Activated CD4-positive, alpha-beta memory T cell treated with anti-CD3 and anti-CD28 coated beads for 36 hours (primary cell): ENCODE data around the gene ARPIN. TPM values are rescaled to one million over a fixed set of nuclear protein-coding genes. Genes with fewer than 3 reads are reported as not detected.

Experiments used
- CTCF ChIA-PET: fragments of 350-600 bp; sonication (Branson Sonifier 250); formaldehyde crosslinking; loops from one replicate; lab custom pipeline; 2021; ENCODE audit warnings: antibody characterized with exemption, inconsistent platforms; lab: Charles Lee
- POLR2A ChIA-PET: fragments of 350-600 bp; sonication (Branson Sonifier 250); formaldehyde crosslinking; loops from one replicate; lab custom pipeline; 2021; ENCODE audit warnings: antibody characterized with exemption; lab: Charles Lee
- DNase-seq: peaks from one replicate; pipeline ENCODE4 v3.0.0-alpha.2; 2020
- H3K27ac Mint-ChIP-seq: one replicate; pipeline ENCODE4 v1.8.0; 2021; ENCODE audit warnings: mixed read lengths
- H3K27me3 Mint-ChIP-seq: one replicate; pipeline ENCODE4 v1.8.0; 2021; ENCODE audit warnings: mixed read lengths
- H3K36me3 Mint-ChIP-seq: one replicate; pipeline ENCODE4 v1.8.0; 2021; ENCODE audit warnings: mixed read lengths
- H3K4me1 Mint-ChIP-seq: one replicate; pipeline ENCODE4 v1.8.0; 2021; ENCODE audit warnings: low read depth, mixed read lengths
- H3K4me3 Mint-ChIP-seq: one replicate; pipeline ENCODE4 v1.8.0; 2021; ENCODE audit warnings: mild to moderate bottlenecking, mixed read lengths
- H3K9me3 Mint-ChIP-seq: one replicate; pipeline ENCODE4 v1.8.0; 2021; ENCODE audit warnings: mixed read lengths
- intact Hi-C: fragments of 100-400 bp; cut with micrococcal nuclease; formaldehyde crosslinking; loops from one replicate; pipeline ENCODE4 v1.15.1; 2023
- microRNA-seq: library from miRNA; unstranded; fragments of <30 nt; microRNA quantifications from one replicate; pipeline ENCODE4 v1.2.0, GENCODE V29; 2022; ENCODE audit warnings: borderline number of aligned reads, borderline microRNAs expressed, borderline replicate concordance
- total RNA-seq, 2 experiments: library from RNA; stranded (reverse); gene quantifications; one replicate each; pipeline ENCODE4 v1.2.3, GENCODE V29; 2021

ARPIN gene
- total RNA-seq, 2 experiments from 2014 or later: 0.05 TPM; not detected in 1

- H3K27ac Mint-ChIP-seq: no peak overlapping the region
- H3K27me3 Mint-ChIP-seq: no peaks in the 10 kb centered on the region
- intact Hi-C loops: no loop called here
- H3K36me3 Mint-ChIP-seq: peaks cover 15% of the 10 kb centered on the region
- POLR2A ChIA-PET: no interaction called here
- H3K4me1 Mint-ChIP-seq: peaks cover 8% of the 10 kb centered on the region
- DNase-seq: no peak
- no peak overlapping the region for H3K4me3 Mint-ChIP-seq
- CTCF ChIA-PET: interaction anchor here (1.6 kb wide), 1 partner anchor 22 kb away, joined by 6 read pairs; no protein-coding TSS in a partner anchor
- H3K9me3 Mint-ChIP-seq: no peaks in the 10 kb centered on the region
Observed at GRCh38 chr15:89852342-89852995, 60.3 kb downstream of the ARPIN start.

GRCh38 chr15:89851673-89852341 is 60.9 kb downstream of the ARPIN start:
- no peaks in the 10 kb centered on the region for H3K27me3 Mint-ChIP-seq
- H3K27ac Mint-ChIP-seq: no peak overlapping the region
- no peaks in the 10 kb centered on the region for H3K9me3 Mint-ChIP-seq
- no peak for DNase-seq
- peaks cover 10% of the 10 kb centered on the region for H3K36me3 Mint-ChIP-seq
- intact Hi-C loops: no loop called here
- peaks cover 8% of the 10 kb centered on the region for H3K4me1 Mint-ChIP-seq
- POLR2A ChIA-PET: no interaction called here
- CTCF ChIA-PET: interaction anchor here (1.6 kb wide), 1 partner anchor 23 kb away, joined by 6 read pairs; no protein-coding TSS in a partner anchor
- H3K4me3 Mint-ChIP-seq: no peak overlapping the region

- no peak overlapping the region for H3K27ac Mint-ChIP-seq
- H3K27me3 Mint-ChIP-seq: no peaks in the 10 kb centered on the region
- no peaks in the 10 kb centered on the region for H3K9me3 Mint-ChIP-seq
- H3K36me3 Mint-ChIP-seq: peaks cover 10% of the 10 kb centered on the region
- DNase-seq: no peak
- intact Hi-C loops: no loop called here
- no peak overlapping the region for H3K4me3 Mint-ChIP-seq
- ChIA-PET POLR2A (no interaction called here), CTCF (interaction anchor here (1.0 to 1.1 kb wide), 2 partner anchors 26 to 88 kb away, joined by 3 to 5 read pairs; no protein-coding TSS in a partner anchor)
- peaks cover 14% of the 10 kb centered on the region for H3K4me1 Mint-ChIP-seq
Observed at GRCh38 chr15:89848970-89849292, 63.8 kb downstream of the ARPIN start.

GRCh38 chr15:89847101-89847500 is 65.7 kb downstream of the ARPIN start:
- peaks cover 16% of the 10 kb centered on the region for H3K4me1 Mint-ChIP-seq
- CTCF ChIA-PET: no interaction called here
- no peak overlapping the region for H3K4me3 Mint-ChIP-seq
- intact Hi-C loops: no loop called here
- no peak overlapping the region for H3K27ac Mint-ChIP-seq
- H3K36me3 Mint-ChIP-seq: peaks cover 10% of the 10 kb centered on the region
- no peaks in the 10 kb centered on the region for H3K27me3 Mint-ChIP-seq
- no peak for DNase-seq
- no peaks in the 10 kb centered on the region for H3K9me3 Mint-ChIP-seq
- POLR2A ChIA-PET: no interaction called here

GRCh38 chr15:89845305-89845893 is 67.4 kb downstream of the ARPIN start:
- no peak overlapping the region for H3K4me3 Mint-ChIP-seq
- CTCF ChIA-PET: interaction anchor here (0.8 kb wide), 1 partner anchor 29 kb away, joined by 3 read pairs; no protein-coding TSS in a partner anchor
- DNase-seq: no peak
- no peaks in the 10 kb centered on the region for H3K27me3 Mint-ChIP-seq
- no peak overlapping the region for H3K27ac Mint-ChIP-seq
- H3K36me3 Mint-ChIP-seq: peaks cover 10% of the 10 kb centered on the region
- intact Hi-C loops: no loop called here
- POLR2A ChIA-PET: no interaction called here
- H3K4me1 Mint-ChIP-seq: peaks cover 17% of the 10 kb centered on the region
- H3K9me3 Mint-ChIP-seq: no peaks in the 10 kb centered on the region

Small RNA genes within 50 kb of the gene (microRNA-seq; reads per million reads assigned to microRNA genes)
- gene MIR5009: not detected
- not detected for gene MIR5094

Other genes with a start within 250 kb of the ARPIN start
- under 1 TPM; 0.17 to 0.31 TPM for gene PLIN1, start 233.6 kb downstream of the ARPIN start, total RNA-seq
- 1 to 10 TPM; 2.9 to 3.1 TPM for gene PEX11A, start 222.2 kb downstream of the ARPIN start, total RNA-seq
- gene WDR93, start 222.1 kb downstream of the ARPIN start, total RNA-seq: not detected
- 1 to 10 TPM; 4.6 to 6.7 TPM for gene MESP1, start 161.7 kb downstream of the ARPIN start, total RNA-seq
- not detected for gene MESP2, start 136.6 kb downstream of the ARPIN start, total RNA-seq
- gene ANPEP, start 98.1 kb downstream of the ARPIN start, total RNA-seq: under 1 TPM; 0.12 to 0.14 TPM
- gene AP3S2, start 19.0 kb downstream of the ARPIN start, total RNA-seq: 10 to 100 TPM; 17.2 to 23.5 TPM
- gene ZNF710, start 88.4 kb upstream of the ARPIN start, total RNA-seq: 10 to 100 TPM; 27.0 to 28.5 TPM
- gene IDH2, start 189.5 kb upstream of the ARPIN start, total RNA-seq: 100 to 1,000 TPM; 170 to 175 TPM